PC-3 (cell line): ENCODE results near the gene HLA-DMB. TPM values are rescaled to one million over a fixed set of nuclear protein-coding genes. Genes with fewer than 3 reads are reported as not detected.

Experiments
- ATAC-seq: fragments of 200-7000 bp; cut with Tn5 transposase; 2 replicates; pipeline ENCODE4 v1.9.1; 2020; ENCODE audit warnings: mild to moderate bottlenecking, moderate library complexity
- BruUV-seq: library from RNA; stranded (reverse); fragments of 400-500 nt; replicated peaks from 2 replicates; lab custom pipeline; 2021; lab: Mats Ljungman, UMichigan
- CTCF ChIA-PET: fragments of 300-600 bp; sonication (Branson Sonifier 250); formaldehyde crosslinking; loops from one replicate; lab custom pipeline; 2022; ENCODE audit warnings: antibody characterized with exemption; lab: Charles Lee
- POLR2A ChIA-PET: fragments of 300-600 bp; sonication (Branson Sonifier 250); formaldehyde crosslinking; loops from one replicate; lab custom pipeline; 2022; ENCODE audit warnings: antibody characterized with exemption; ENCODE audit not compliant: unreplicated experiment; lab: Charles Lee
- DNase-seq: peaks from one replicate; pipeline ENCODE4 v3.0.0-alpha.2; 2015
- H2AFZ ChIP-seq: fragments of 300-600 bp; sonication (generic); 2 replicates; pipeline ENCODE4 v1.6.0; 2016; ENCODE audit warnings: antibody characterized with exemption, low read length
- H3F3A ChIP-seq: fragments of 300-600 bp; sonication (generic); one replicate; pipeline ENCODE4 v1.6.0; 2017; ENCODE audit warnings: antibody characterized with exemption, low read length, control low read depth, mild to moderate bottlenecking; ENCODE audit not compliant: unreplicated experiment
- H3K27ac ChIP-seq: fragments of 300-600 bp; sonication (generic); 2 replicates; pipeline ENCODE4 v1.5.1; 2016; ENCODE audit warnings: mild to moderate bottlenecking, low read length
- H3K27me3 ChIP-seq: fragments of 300-600 bp; sonication (generic); 2 replicates; pipeline ENCODE4 v1.6.1; 2016; ENCODE audit warnings: low read length, mixed read lengths
- H3K36me3 ChIP-seq: fragments of 300-600 bp; sonication (generic); 2 replicates; pipeline ENCODE4 v1.6.1; 2016; ENCODE audit warnings: low read depth, mixed run types, low read length, mixed read lengths
- H3K4me1 ChIP-seq: fragments of 300-600 bp; sonication (generic); 2 replicates; pipeline ENCODE4 v1.5.1; 2016; ENCODE audit warnings: low read length; ENCODE audit not compliant: insufficient read depth
- H3K4me2 ChIP-seq: fragments of 300-600 bp; sonication (generic); 2 replicates; pipeline ENCODE4 v1.6.0; 2016; ENCODE audit warnings: low read length
- H3K4me3 ChIP-seq: fragments of 300-600 bp; sonication (generic); 2 replicates; pipeline ENCODE4 v1.5.1; 2016; ENCODE audit warnings: mild to moderate bottlenecking, low read length, mixed read lengths
- H3K79me2 ChIP-seq: fragments of 300-600 bp; sonication (generic); 2 replicates; pipeline ENCODE4 v1.6.1; 2017; ENCODE audit warnings: low read length, mixed read lengths
- H3K9ac ChIP-seq: fragments of 300-600 bp; sonication (generic); 2 replicates; pipeline ENCODE4 v1.6.0; 2016; ENCODE audit warnings: mild to moderate bottlenecking, low read length
- H3K9me2 ChIP-seq: fragments of 300-600 bp; sonication (generic); replicated peaks from 2 replicates; pipeline ENCODE4 v1.6.1; 2016; ENCODE audit warnings: mixed run types, low read length, mixed read lengths
- H3K9me3 ChIP-seq: fragments of 300-600 bp; sonication (generic); 2 replicates; pipeline ENCODE4 v1.6.1; 2016; ENCODE audit warnings: low read length, mixed read lengths
- H4K20me1 ChIP-seq: fragments of 300-600 bp; sonication (generic); 2 replicates; pipeline ENCODE4 v1.6.1; 2016; ENCODE audit warnings: low read length, mixed read lengths
- EZH2 ChIP-seq: fragments of 300-600 bp; sonication (generic); IDR thresholded peaks from one replicate; pipeline ENCODE4 v1.6.1; 2017; ENCODE audit warnings: antibody characterized with exemption, mild to moderate bottlenecking, low read length; ENCODE audit not compliant: unreplicated experiment
- EZH2phosphoT487 ChIP-seq: fragments of 300-600 bp; sonication (generic); IDR thresholded peaks from 2 replicates; pipeline ENCODE4 v1.6.1; 2018; ENCODE audit warnings: mild to moderate bottlenecking, antibody characterized with exemption, low read length, borderline replicate concordance
- intact Hi-C: fragments of 100-400 bp; cut with micrococcal nuclease; formaldehyde crosslinking; loops from 2 replicates; pipeline ENCODE4 v1.9.0; 2023
- total RNA-seq: library from RNA; depleted of rRNA; stranded (reverse); fragments of >200 nt; gene quantifications from 2 replicates; pipeline ENCODE4 v1.2.3, GENCODE V29; 2014
- TF ChIP-seq, protein P1 (sequence below): fragments of 300-600 bp; sonication (generic); conservative IDR thresholded peaks from 2 replicates; pipeline ENCODE4 v1.5.1; 2017; ENCODE audit warnings: antibody characterized with exemption, low read depth, mild to moderate bottlenecking, low read length

Gene HLA-DMB
- total RNA-seq, 1 experiment from 2014 or later, result not detected

DNA sequence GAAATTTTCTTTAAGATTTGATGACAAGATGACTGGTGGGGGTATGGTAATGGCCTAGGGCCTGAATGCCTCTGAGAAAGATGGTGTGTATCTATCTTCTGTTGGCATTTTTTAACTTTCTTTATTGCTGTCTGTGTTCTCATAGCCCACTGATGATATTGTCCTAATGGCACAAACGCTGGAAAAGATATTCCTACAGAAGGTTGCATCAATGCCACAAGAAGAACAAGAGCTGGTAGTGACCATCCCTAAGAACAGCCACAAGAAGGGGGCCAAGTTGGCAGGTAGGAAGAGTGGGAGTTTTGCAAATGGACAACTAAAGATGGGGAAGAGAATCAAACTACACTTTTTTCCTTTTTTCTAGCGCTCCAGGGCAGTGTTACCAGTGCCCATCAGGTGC lies 35.1 kb upstream of the HLA-DMB start:
- peak overlapping the region; percentile 94 for H3K4me2 ChIP-seq
- peaks cover 86% of the 10 kb centered on the region for H3K36me3 ChIP-seq
- no peaks in the 10 kb centered on the region for H3K9me3 ChIP-seq
- BruUV-seq, result no TSS peak
- no peak for TF ChIP-seq EZH2
- TF ChIP-seq, protein P1, sequence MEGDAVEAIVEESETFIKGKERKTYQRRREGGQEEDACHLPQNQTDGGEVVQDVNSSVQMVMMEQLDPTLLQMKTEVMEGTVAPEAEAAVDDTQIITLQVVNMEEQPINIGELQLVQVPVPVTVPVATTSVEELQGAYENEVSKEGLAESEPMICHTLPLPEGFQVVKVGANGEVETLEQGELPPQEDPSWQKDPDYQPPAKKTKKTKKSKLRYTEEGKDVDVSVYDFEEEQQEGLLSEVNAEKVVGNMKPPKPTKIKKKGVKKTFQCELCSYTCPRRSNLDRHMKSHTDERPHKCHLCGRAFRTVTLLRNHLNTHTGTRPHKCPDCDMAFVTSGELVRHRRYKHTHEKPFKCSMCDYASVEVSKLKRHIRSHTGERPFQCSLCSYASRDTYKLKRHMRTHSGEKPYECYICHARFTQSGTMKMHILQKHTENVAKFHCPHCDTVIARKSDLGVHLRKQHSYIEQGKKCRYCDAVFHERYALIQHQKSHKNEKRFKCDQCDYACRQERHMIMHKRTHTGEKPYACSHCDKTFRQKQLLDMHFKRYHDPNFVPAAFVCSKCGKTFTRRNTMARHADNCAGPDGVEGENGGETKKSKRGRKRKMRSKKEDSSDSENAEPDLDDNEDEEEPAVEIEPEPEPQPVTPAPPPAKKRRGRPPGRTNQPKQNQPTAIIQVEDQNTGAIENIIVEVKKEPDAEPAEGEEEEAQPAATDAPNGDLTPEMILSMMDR, result no peak
- no peak for TF ChIP-seq EZH2phosphoT487
- H4K20me1 ChIP-seq, result peaks cover 88% of the 10 kb centered on the region
- no peaks in the 10 kb centered on the region for H3K27me3 ChIP-seq
- peaks cover 22% of the 10 kb centered on the region for H3F3A ChIP-seq
- intact Hi-C loops, result no loop called here
- H3K4me1 ChIP-seq, result peaks cover 24% of the 10 kb centered on the region
- DNase-seq, result no peak
- H3K4me3 ChIP-seq, result peak overlapping the region; percentile 98
- peaks cover 89% of the 10 kb centered on the region for H3K79me2 ChIP-seq
- no peak overlapping the region for H2AFZ ChIP-seq
- POLR2A ChIA-PET, result no interaction called here
- H3K9ac ChIP-seq, result no peak overlapping the region
- H3K9me2 ChIP-seq, result no peaks in the 10 kb centered on the region
- H3K27ac ChIP-seq, result no peak overlapping the region
- CTCF ChIA-PET, result interaction anchor here (0.6 kb wide), 1 partner anchor 1960 kb away, joined by 10 read pairs; no protein-coding TSS in a partner anchor
- no peak for ATAC-seq

DNA sequence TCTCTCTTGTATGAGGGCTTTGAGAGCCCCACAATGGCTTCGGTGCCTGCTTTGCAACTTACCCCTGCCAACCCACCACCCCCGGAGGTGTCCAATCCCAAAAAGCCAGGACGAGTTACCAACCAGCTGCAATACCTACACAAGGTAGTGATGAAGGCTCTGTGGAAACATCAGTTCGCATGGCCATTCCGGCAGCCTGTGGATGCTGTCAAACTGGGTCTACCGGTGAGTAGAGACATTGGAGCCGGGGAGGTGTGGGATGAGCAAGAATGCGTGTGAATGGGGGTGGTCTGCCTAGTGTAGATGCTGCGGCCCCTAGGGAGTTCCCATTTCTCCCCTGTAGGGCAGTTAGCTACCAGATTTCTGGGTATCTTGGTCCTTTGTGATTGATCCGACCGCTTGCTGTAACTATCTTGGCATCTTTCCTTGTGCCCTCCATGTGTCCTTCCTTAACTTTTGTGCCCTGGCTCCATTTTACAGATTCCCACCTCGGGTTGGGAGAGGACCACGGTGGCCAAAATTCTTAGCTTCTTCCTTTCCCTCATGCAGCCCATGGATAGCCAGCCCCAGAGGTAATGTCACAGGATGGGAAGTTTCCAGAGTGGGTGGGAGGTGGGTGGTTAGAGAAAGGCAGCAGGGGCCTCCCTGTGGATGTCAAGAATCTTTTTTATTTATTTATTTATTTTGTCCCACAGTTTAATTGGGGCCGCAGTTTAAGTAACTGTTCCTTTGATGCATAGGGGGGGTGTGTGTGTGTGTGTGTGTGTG lies 33.9 kb upstream of the HLA-DMB start:
- H3K4me2 ChIP-seq, result peak overlapping the region; percentile 94
- intact Hi-C loops, result loop anchor here (5.0 kb wide), 1 partner anchor 777 kb away; no protein-coding TSS in a partner anchor
- ChIA-PET POLR2A (interaction anchor here (0.6 to 0.9 kb wide), 2 partner anchors 13 to 41 kb away, joined by 3 to 5 read pairs; no protein-coding TSS in a partner anchor), CTCF (interaction anchor here (0.6 to 1.9 kb wide), 2 partner anchors 10 to 40 kb away, joined by 3 to 11 read pairs; no protein-coding TSS in a partner anchor)
- peaks cover 75% of the 10 kb centered on the region for H3K36me3 ChIP-seq
- no TSS peak for BruUV-seq
- DNase-seq (no peak), ATAC-seq (no peak)
- H3K9me2 ChIP-seq, result no peaks in the 10 kb centered on the region
- peaks cover 30% of the 10 kb centered on the region for H3K4me1 ChIP-seq
- H3K27ac ChIP-seq, result no peak overlapping the region
- H3K9ac ChIP-seq, result peak overlapping the region; percentile 82
- H3K27me3 ChIP-seq, result no peaks in the 10 kb centered on the region
- H3K4me3 ChIP-seq, result peak overlapping the region; percentile 98
- no peaks in the 10 kb centered on the region for H3K9me3 ChIP-seq
- H4K20me1 ChIP-seq, result peaks cover 76% of the 10 kb centered on the region
- no peak for TF ChIP-seq EZH2phosphoT487
- no peak for TF ChIP-seq EZH2
- TF ChIP-seq, protein P1, result no peak
- H3F3A ChIP-seq, result peaks cover 10% of the 10 kb centered on the region
- peaks cover 88% of the 10 kb centered on the region for H3K79me2 ChIP-seq
- H2AFZ ChIP-seq, result no peak overlapping the region
